Tibial artery (tissue), 4 donors: ENCODE data around the gene RAB27A.

Source experiments
- DNase-seq, 2 donors: peaks; one replicate each; pipeline ENCODE4 v3.0.0-alpha.2; 2019
- H3K27ac ChIP-seq, 2 donors: fragments of 200-600 bp; sonication (generic) in 1 of 2; 1 replicate in 1 of 2; 2 replicates in 1 of 2; pipeline ENCODE4 v1.5.1; 2018 to 2019; ENCODE audit warnings: mild to moderate bottlenecking in 1 of 2
- H3K27me3 ChIP-seq, 2 donors: fragments of 200-600 bp; sonication (generic) in 1 of 2; one replicate each; pipeline versions ENCODE4 v1.5.1 to v1.6.0; 2016 to 2019
- H3K36me3 ChIP-seq, 3 donors: fragments of 200-600 bp; sonication (generic) in 2 of 3; one replicate each; pipeline ENCODE4 v1.5.1; 2016 to 2019; ENCODE audit warnings: mild to moderate bottlenecking in 2 of 3
- H3K4me1 ChIP-seq, 4 donors: fragments of 200-600 bp; sonication (generic) in 2 of 4; 1 replicate in 3 of 4; 2 replicates in 1 of 4; pipeline ENCODE4 v1.5.1; 2016 to 2019
- H3K4me3 ChIP-seq, 2 donors: fragments of 200-600 bp; sonication (generic) in 1 of 2; 1 replicate in 1 of 2; 2 replicates in 1 of 2; pipeline ENCODE4 v1.5.1; 2018 to 2019; ENCODE audit warnings: mild to moderate bottlenecking in 2 of 2
- H3K9me3 ChIP-seq, 3 donors: fragments of 200-600 bp; sonication (generic) in 1 of 3; one replicate each; pipeline ENCODE4 v1.5.1; 2016 to 2019
- intact Hi-C: fragments of 100-400 bp; cut with DNase I; formaldehyde crosslinking; loops from one replicate; pipeline ENCODE4 v1.15.0; 2023; ENCODE audit warnings: low total_unique reads
- TF ChIP-seq, protein P1 (sequence below), 2 experiments: fragments of 200-600 bp in 1 of 2; fragments of 450-650 bp in 1 of 2; IDR thresholded peaks; one replicate each; pipeline ENCODE4 v1.5.1; 2017 to 2019; ENCODE audit warnings: antibody characterized with exemption in 2 of 2, mild to moderate bottlenecking in 1 of 2, moderate library complexity in 1 of 2

The RAB27A gene

DNA sequence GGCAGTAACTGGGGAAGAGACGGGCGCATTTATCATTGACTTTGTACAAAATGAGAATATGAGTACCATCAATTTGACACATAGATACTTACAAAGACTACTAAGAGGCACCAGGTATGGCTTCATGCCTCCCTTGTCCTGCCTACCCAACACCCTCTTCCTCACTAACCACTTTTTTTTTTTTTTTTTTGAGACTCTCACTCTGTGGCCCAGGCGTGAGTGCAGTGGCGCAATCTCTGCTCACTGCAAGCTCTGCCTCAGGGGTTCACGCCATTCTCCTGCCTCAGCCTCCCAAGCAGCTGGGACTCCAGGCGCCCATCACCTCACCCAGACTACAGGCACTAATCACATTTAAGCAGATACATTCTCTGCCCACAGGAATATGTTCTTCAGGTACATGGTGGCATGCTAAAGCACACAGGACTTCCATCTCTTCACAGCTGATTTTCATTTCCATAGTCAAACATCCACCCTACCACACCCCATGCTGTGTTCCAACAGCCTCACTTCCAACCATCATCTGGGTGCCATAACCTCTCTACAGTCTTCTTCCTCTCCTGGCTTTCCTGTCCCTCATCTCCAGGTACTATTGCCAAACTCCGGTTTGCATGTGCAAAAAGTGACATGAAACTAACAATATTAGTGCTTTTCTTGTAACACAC, 41.7 kb downstream of the RAB27A start:
- no peak overlapping the region for H3K27ac ChIP-seq
- no peaks in the 10 kb centered on the region for H3K9me3 ChIP-seq
- no peak overlapping the region for H3K4me3 ChIP-seq
- TF ChIP-seq, protein P1, sequence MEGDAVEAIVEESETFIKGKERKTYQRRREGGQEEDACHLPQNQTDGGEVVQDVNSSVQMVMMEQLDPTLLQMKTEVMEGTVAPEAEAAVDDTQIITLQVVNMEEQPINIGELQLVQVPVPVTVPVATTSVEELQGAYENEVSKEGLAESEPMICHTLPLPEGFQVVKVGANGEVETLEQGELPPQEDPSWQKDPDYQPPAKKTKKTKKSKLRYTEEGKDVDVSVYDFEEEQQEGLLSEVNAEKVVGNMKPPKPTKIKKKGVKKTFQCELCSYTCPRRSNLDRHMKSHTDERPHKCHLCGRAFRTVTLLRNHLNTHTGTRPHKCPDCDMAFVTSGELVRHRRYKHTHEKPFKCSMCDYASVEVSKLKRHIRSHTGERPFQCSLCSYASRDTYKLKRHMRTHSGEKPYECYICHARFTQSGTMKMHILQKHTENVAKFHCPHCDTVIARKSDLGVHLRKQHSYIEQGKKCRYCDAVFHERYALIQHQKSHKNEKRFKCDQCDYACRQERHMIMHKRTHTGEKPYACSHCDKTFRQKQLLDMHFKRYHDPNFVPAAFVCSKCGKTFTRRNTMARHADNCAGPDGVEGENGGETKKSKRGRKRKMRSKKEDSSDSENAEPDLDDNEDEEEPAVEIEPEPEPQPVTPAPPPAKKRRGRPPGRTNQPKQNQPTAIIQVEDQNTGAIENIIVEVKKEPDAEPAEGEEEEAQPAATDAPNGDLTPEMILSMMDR (IDR thresholded peaks at IDR 0.05): no peak
- no peaks in the 10 kb centered on the region for H3K36me3 ChIP-seq
- intact Hi-C loops: no loop called here
- H3K27me3 ChIP-seq: no peaks in the 10 kb centered on the region
- H3K4me1 ChIP-seq: peaks cover 0 to 6% (median 1%) of the 10 kb centered on the region in 4 donors
- no peak for DNase-seq

DNA sequence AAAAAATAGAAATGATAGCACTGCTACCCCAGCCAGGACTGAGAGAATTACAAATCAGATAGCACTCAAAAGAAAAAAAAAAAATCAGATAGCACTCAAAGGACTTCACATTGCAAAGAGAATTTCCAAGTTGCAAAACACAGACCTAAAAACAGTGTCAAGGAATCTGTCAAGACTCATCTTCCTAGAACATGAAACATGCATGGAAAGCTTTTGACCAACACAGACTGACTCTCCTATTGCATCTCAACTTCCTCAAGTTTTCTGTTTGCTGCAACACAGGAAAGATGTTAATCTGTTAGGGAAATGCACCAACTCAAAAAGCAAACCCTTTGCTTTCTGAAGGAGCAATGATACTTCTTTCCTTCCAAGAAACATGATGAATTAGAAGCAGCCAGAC, 42.3 kb downstream of the RAB27A start:
- H3K36me3 ChIP-seq: no peaks in the 10 kb centered on the region
- H3K27me3 ChIP-seq: no peaks in the 10 kb centered on the region
- no peak for DNase-seq
- intact Hi-C loops: no loop called here
- H3K9me3 ChIP-seq: no peaks in the 10 kb centered on the region
- no peak overlapping the region for H3K4me3 ChIP-seq
- peaks cover 0 to 2% (median 0%) of the 10 kb centered on the region in 4 donors for H3K4me1 ChIP-seq
- TF ChIP-seq, protein P1 (IDR thresholded peaks at IDR 0.05): no peak
- H3K27ac ChIP-seq: no peak overlapping the region

DNA sequence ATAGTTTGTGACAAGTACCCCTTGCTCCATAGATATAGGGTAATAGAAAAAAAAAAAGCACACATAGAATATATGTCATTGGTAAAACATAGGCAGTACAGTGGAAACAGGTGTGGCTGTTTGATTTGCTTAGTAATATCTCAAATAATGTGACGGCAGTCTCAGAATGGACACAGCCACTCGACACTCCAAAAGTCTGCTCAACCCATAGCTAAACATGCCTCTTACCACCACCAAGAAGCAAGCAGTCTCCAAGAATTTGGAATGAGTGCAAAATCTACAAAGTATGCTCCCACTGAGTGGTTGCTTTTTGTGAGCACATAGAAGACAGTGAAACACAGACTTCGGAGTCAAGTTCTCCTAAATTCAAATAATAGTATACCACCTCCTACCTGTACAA, 43.0 kb downstream of the RAB27A start:
- no peaks in the 10 kb centered on the region for H3K36me3 ChIP-seq
- TF ChIP-seq, protein P1 (IDR thresholded peaks at IDR 0.05): no peak
- H3K27me3 ChIP-seq: no peaks in the 10 kb centered on the region
- H3K27ac ChIP-seq: no peak overlapping the region
- peaks cover 0 to 2% (median 0%) of the 10 kb centered on the region in 4 donors for H3K4me1 ChIP-seq
- no peaks in the 10 kb centered on the region for H3K9me3 ChIP-seq
- no peak for DNase-seq
- intact Hi-C loops: no loop called here
- no peak overlapping the region for H3K4me3 ChIP-seq

DNA sequence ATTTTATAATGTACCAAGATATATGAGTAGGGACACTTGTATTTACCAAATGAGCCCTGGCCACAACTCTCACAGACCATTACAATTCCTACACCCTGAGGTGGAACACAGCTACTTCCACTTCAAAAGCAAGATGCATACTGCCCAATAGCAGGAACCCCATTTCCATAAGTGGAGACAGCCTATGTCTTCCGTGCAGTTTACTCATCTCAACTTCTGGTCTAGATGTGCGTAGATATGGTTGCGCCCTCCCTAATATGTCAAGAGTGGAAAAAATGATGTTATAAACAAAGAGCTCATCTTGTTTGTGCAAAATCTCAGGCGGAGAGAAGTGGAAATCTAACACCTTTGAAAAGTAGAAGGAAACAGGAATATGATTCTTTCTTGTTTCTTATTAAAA, 44.6 kb downstream of the RAB27A start:
- Histone ChIP-seq H3K27ac (no peak overlapping the region), H3K4me1 (peaks cover 0 to 2% (median 0%) of the 10 kb centered on the region in 4 donors), H3K9me3 (no peaks in the 10 kb centered on the region), H3K4me3 (no peak overlapping the region), H3K36me3 (no peaks in the 10 kb centered on the region), H3K27me3 (no peaks in the 10 kb centered on the region)
- intact Hi-C loops: no loop called here
- DNase-seq: no peak
- TF ChIP-seq, protein P1 (IDR thresholded peaks at IDR 0.05): no peak

DNA sequence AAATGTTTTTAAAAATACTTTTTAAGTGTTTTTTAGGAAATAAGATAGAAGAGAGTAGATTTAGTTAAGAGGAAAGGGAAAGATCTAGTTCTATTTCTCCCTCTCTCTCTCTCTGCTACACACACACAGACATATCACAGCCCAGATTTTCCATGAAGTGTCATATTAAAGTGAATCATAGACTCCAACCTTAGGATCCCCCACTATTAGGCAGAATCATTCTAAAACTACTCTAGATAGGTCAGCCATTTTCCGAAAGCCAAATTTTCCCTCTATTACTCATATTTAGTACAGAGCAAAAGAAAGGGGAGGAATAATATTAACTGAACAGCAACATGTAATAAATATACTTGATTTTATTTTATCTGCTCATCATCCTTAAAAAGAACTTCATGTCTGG, 47.7 kb downstream of the RAB27A start:
- H3K36me3 ChIP-seq: no peaks in the 10 kb centered on the region
- no peak overlapping the region for H3K27ac ChIP-seq
- no peak overlapping the region for H3K4me3 ChIP-seq
- no peak for DNase-seq
- H3K4me1 ChIP-seq: peaks cover 0 to 2% (median 0%) of the 10 kb centered on the region in 4 donors
- TF ChIP-seq, protein P1 (IDR thresholded peaks at IDR 0.05): no peak
- intact Hi-C loops: no loop called here
- H3K9me3 ChIP-seq: no peaks in the 10 kb centered on the region
- H3K27me3 ChIP-seq: no peaks in the 10 kb centered on the region

DNA sequence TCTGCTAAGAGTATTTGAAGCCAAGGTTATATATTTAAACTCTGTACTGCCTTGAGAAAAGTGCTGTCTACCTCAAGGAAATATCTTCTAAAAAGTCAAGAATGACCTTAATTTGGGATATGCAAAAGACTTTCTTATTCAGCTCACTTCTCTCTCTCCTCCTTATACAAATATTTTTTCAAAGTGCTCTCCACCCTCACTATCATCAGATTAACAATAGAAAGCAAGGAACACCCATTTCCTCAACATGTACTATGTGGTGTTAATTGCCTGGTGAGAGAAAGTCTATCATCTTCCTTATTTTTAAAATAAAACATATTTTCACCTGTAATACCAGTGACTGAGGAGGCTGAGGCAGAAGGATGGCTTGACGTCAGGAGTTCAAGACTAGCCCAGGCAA, 48.4 kb downstream of the RAB27A start:
- H3K27me3 ChIP-seq: no peaks in the 10 kb centered on the region
- no peaks in the 10 kb centered on the region for H3K4me1 ChIP-seq
- intact Hi-C loops: no loop called here
- H3K27ac ChIP-seq: no peak overlapping the region
- DNase-seq: no peak
- no peaks in the 10 kb centered on the region for H3K36me3 ChIP-seq
- no peak overlapping the region for H3K4me3 ChIP-seq
- no peaks in the 10 kb centered on the region for H3K9me3 ChIP-seq
- TF ChIP-seq, protein P1 (IDR thresholded peaks at IDR 0.05): no peak
